GM19324 (cell line): ENCODE measurements around the gene ZBTB22.
"Not testable (repeated sequence)": the region's sequence is repeated elsewhere in the genome, so short reads cannot be mapped to it uniquely, and the experiment has no call there.

Experiments used
- ATAC-seq: cut with Tn5 transposase; IDR thresholded peaks from one replicate; pipeline ENCODE4 v1.9.1; 2021; ENCODE audit warnings: mild to moderate bottlenecking, moderate library complexity; ENCODE audit not compliant: unreplicated experiment, low FRiP score

The ZBTB22 gene

GRCh38 chr6:33285214-33285613, 32.3 kb downstream of the ZBTB22 start:
- not testable (repeated sequence) for ATAC-seq

DNA sequence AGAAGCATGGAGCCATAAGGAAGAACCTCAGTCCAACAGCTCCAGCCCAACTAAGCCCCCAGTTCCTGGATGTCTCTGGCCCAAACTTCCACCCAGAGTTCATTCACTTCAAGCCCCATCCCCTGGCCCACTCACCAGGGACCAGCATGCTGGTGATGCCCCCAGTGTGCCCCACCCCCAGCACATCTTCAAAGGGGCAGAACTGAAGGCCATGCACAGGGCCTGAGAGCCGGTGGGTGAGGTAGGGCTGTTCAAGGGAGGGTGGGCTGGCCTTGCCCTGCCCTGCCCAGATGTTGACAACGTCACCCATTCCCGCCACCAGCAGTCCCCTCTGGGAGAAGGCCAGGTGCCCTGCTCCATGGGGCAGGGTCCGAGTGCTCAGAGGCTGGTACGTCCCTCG, 37.0 kb downstream of the ZBTB22 start:
- no peak for ATAC-seq

GRCh38 chr6:33279971-33280511, 37.5 kb downstream of the ZBTB22 start:
- no peak for ATAC-seq

GRCh38 chr6:33279257-33279695, 38.3 kb downstream of the ZBTB22 start:
- no peak for ATAC-seq

DNA sequence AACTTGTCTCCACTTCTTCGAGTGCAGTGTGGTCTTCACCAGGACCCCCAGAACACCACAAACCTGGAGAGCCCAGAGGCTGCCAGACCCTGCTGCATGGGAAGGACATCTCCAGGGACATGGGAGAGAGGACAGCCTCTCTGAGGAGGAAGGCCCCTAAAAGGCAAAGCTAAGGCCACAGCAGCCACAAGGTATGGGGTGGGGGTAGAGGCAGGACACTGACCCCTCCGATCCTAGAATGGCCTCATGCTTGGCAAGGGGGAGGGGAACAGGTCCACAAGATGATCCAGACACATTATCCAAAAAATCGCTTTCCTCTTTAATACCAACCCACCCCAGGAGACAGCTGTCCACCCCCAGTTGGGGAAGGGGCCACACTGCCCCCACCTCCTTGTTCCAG, 38.7 kb downstream of the ZBTB22 start:
- ATAC-seq = no peak

DNA sequence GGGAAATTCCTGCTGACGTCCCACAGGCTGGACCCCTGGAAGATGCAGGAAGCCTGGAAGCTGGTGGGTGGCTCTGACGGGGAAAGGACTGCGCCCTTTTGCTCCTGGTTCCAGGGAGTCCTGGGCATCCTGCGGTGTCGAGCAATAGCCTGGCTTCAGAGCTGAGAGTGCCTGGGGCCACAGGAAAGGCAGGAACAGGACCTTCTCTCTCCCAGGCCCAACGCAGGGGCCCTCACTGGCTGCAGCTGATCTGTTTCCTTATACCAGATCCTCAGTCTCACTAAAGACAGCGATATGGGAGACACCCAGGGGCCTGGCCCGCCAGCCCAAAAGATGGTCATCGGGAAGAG, 39.2 kb downstream of the ZBTB22 start:
- ATAC-seq = no peak

- no peak for ATAC-seq
These were observed 39.7 kb downstream of the ZBTB22 start for GRCh38 chr6:33277663-33278391.

DNA sequence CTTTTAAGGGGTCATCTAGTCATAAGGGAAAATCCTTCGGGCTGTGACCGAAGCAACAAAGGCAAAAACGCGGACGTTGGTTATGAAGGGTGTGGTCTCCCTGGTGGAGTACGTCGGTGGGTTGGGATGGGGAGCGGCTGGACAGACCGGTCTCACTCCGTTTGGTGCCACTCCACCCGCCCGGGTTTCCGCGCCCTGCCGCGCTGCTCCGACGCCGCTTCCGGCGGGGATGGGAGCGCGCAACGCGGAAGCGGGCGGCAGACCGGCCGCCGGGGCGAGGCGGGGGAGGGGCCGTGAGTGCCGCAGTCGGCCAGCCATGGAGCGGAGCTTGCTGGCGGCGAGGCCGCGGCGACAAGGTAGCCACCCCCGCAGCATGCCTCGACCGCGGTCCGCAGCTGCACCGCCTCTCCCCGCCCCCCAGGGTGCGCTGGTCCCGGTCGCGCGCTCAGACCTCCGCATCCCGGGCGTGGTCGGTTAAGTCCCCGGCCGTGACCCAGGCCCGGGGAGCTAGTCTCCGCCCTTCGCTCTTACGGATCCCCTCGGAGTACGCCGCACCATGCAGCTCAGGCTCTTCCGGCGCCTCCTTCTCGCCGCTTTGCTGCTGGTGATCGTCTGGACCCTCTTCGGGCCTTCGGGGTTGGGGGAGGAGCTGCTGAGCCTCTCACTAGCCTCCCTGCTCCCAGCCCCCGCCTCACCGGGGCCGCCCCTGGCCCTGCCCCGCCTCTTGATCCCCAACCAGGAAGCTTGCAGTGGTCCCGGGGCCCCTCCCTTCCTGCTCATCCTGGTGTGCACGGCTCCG, 40.5 kb downstream of the ZBTB22 start, which contains the start of gene B3GALT4:
Gene B3GALT4, plus strand, starts transcription at position 260 of the 799 bp plus-strand sequence. Its CDS starts 297 bp downstream, at position 557.
- peak; percentile 58 for ATAC-seq

DNA sequence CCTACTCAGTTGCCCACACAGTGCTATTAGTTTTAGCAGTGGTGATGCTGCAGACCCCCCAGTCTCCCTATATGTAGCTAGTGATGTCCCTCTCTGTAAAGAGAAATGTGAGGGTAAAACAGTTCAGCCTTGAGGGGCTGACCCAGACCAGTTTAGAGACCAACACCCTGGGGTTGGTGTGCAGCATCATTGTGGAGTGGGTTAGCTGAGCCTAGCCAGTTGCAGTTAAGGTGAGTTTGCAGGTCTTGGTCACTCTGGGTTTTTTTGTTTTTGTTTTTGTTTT, 41.0 kb downstream of the ZBTB22 start:
- ATAC-seq = no peak

GRCh38 chr6:33275795-33276580, 41.6 kb downstream of the ZBTB22 start:
- not testable (repeated sequence) for ATAC-seq

- no peak for ATAC-seq
These were observed 43.3 kb downstream of the ZBTB22 start for GRCh38 chr6:33273924-33274902.

DNA sequence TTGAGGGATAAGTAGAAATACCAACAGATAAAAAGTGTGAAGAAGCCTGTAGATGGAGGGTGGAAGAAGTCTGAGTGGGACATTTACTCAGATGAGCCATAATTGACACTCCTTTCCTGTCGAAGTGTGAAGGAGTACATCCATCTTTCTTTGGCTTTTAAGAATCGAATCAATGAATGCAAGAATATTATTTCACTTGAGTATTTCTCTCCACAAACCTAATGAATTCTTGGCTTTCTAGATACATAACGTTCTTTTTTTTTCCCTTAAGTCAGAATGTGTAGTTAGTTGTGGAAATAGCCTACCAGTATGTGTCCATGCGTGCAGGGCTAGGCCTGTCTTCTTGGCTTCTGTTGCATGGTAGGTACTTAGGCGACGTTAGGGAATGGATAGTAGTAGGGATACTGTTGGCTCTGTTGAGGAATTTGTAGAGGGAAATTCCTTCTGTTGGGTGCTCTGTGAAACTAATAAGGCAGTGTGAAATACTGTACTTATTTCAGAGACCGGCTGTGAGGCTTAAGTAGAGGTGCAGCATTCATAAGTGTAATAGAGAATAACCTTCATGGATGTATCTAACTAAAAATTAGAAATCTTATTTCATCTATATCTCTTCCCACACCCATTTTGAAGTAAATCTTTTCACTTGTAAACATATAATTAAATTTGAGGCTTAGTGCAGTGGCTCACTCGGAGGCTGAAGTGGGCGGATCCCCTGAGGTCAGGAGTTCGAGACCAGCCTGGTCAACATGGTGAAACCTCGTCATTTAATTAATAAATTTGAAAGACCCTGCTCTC, 44.2 kb downstream of the ZBTB22 start:
- ATAC-seq = no peak

DNA sequence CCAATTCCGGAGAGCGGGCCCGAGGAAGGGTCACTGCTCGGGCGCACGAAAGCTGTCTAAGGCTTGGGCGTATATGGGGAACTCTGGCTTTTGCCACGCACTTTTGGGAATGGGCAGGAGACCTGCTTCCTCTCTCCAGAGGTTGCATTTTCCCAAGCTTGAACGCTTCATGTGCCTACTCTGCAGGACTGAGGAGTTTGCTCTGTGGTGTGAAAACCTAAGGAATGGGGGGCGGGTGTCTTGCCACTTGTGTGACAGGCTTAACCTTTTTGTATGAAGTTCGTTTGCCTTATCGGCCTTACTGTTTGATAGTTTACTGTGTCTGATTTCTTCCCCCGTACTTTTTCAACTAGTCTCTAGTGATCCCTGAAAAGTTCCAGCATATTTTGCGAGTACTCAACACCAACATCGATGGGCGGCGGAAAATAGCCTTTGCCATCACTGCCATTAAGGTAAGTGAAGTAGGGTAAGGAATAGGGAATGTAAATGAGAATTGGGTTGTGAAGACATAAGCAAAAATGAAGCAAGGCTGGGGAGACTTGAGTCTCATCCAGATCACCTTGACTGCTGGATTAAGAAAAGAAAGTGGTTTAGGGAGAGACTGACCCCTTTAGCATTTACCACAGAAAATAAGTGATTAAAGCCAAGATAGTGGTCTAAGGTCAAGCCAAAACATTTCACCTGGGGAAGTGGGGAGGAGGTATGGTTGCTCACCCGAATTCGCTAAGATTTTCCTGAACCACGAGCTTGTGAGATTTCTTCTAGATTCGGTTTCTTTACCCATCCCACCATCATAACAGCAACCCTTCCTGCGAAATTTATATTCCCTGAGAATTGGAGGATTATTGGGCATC, 45.0 kb downstream of the ZBTB22 start:
- ATAC-seq = no peak

GRCh38 chr6:33271468-33272274, 45.9 kb downstream of the ZBTB22 start, which contains the start of the genes RPS18 and VPS52:
RPS18 (plus strand) TSS chr6:33272075; CDS start chr6:33272120, 45 bp downstream.
VPS52 (minus strand) TSS chr6:33271876; CDS start chr6:33271675, 201 bp downstream.
- ATAC-seq = peak; percentile 85

DNA sequence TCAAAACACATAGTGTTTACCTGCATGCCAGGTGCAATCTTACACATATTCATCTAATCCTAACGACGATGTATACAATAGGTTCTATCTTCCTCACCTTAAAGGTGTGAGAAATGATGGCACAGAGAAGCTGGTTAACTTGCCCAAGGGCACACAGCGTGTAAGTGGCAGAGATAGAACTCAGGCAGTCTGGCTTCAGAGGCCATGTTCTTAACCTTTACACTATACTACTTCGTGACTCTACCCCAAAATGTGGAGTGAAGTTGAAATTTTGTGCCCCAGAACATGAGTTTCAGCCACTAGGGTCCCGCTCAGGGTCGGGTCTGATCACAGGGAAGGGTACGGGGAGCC, 46.5 kb downstream of the ZBTB22 start:
- no peak for ATAC-seq
